K562 (cell line): ENCODE results near the gene SH3RF1. TPM values are rescaled to one million over a fixed set of nuclear protein-coding genes. Genes with fewer than 3 reads are reported as not detected.

Experiments used
- ATAC-seq: fragments of 200-7000 bp; cut with Tn5 transposase; 3 replicates; pipeline ENCODE4 v1.9.1; 2020; ENCODE audit warnings: moderate library complexity
- BruUV-seq: library from RNA; stranded (reverse); fragments of 400-500 nt; replicated peaks from 2 replicates; lab custom pipeline; 2021; lab: Mats Ljungman, UMichigan
- CTCF ChIA-PET: fragments of 300-600 bp; formaldehyde crosslinking; extraction: SDS; loops from one replicate; lab custom pipeline; 2021; ENCODE audit warnings: low intra/inter-chr PET ratio; lab: Yijun Ruan, JAX
- POLR2A ChIA-PET: fragments of 300-600, 350-650 bp; sonication (Branson Sonifier 250); formaldehyde crosslinking; extraction: SDS; loops from one replicate; lab custom pipeline; 2021; ENCODE audit warnings: antibody characterized with exemption, inconsistent platforms; lab: Yijun Ruan, JAX
- DNase-seq, 4 experiments: peaks; one replicate each; pipeline versions ENCODE4 v3.0.0 to v3.0.0-alpha.2; 2011 to 2018; ENCODE audit warnings: low spot score in 3 of 4, mixed read lengths in 3 of 4; ENCODE audit errors: extremely low read depth in 1 of 4
- FAIRE-seq: peaks from 2 replicates; lab custom pipeline; 2011; peaks lifted over from hg19 to GRCh38; lab: Jason Lieb, UNC
- H2AFZ ChIP-seq: 2 replicates; pipeline ENCODE4 v1.6.0; 2011; ENCODE audit warnings: low read depth, low read length, control low read depth, inconsistent platforms
- H3K27ac ChIP-seq: fragments of 200-600 bp; 3 replicates; pipeline ENCODE4 v1.8.0; 2011; ENCODE audit warnings: low read depth, mild to moderate bottlenecking, control low read depth, inconsistent platforms, low read length, moderate library complexity, mixed read lengths; ENCODE audit errors: extremely low read depth
- H3K27me3 ChIP-seq, 2 experiments: fragments of 300-600 bp in 1 of 2; 2 replicates in 1 of 2; 3 replicates in 1 of 2; pipeline versions ENCODE4 v1.6.0 to v1.8.0; 2011; ENCODE audit warnings: inconsistent platforms in 2 of 2, low read length in 2 of 2, mild to moderate bottlenecking in 1 of 2, mixed read lengths in 1 of 2, moderate library complexity in 1 of 2; ENCODE audit not compliant: control insufficient read depth in 2 of 2, insufficient read depth in 2 of 2
- H3K36me3 ChIP-seq: fragments of 300-600 bp; 3 replicates; pipeline ENCODE4 v1.8.0; 2011; ENCODE audit warnings: mild to moderate bottlenecking, low read length, inconsistent platforms; ENCODE audit not compliant: control insufficient read depth, insufficient read depth
- H3K4me1 ChIP-seq, 2 experiments: fragments of 200-600 bp in 1 of 2; replicated peaks in 1 of 2; 2 replicates in 1 of 2; 3 replicates in 1 of 2; pipeline versions ENCODE4 v1.5.1 to v1.8.0; 2011; ENCODE audit warnings: inconsistent platforms in 2 of 2, low read length in 2 of 2, mild to moderate bottlenecking in 1 of 2, mixed read lengths in 1 of 2, moderate library complexity in 1 of 2; ENCODE audit not compliant: control insufficient read depth in 2 of 2, insufficient read depth in 2 of 2
- H3K4me2 ChIP-seq: 2 replicates; pipeline ENCODE4 v1.6.1; 2011; ENCODE audit warnings: low read length, control low read depth, inconsistent platforms, mixed read lengths; ENCODE audit not compliant: insufficient read depth
- H3K4me3 ChIP-seq: fragments of 200-600 bp; sonication (generic), shearing (Covaris generic); 2 replicates; pipeline ENCODE4 v1.5.1; 2016; ENCODE audit warnings: control low read depth, inconsistent platforms
- H3K79me2 ChIP-seq: fragments of 200-600 bp; 3 replicates; pipeline ENCODE4 v1.8.0; 2011; ENCODE audit warnings: low read length, inconsistent platforms; ENCODE audit not compliant: control insufficient read depth, insufficient read depth
- H3K9ac ChIP-seq, 2 experiments: 2 replicates each; pipeline versions ENCODE4 v1.6.0 to v1.6.1; 2011; ENCODE audit warnings: low read depth in 2 of 2, low read length in 2 of 2, control low read depth in 1 of 2, inconsistent platforms in 1 of 2, mild to moderate bottlenecking in 1 of 2, mixed read lengths in 1 of 2; ENCODE audit not compliant: insufficient read depth in 1 of 2
- H3K9me1 ChIP-seq: one replicate; pipeline ENCODE4 v1.6.0; 2011; ENCODE audit warnings: inconsistent platforms, mild to moderate bottlenecking, low read length, moderate library complexity; ENCODE audit not compliant: control insufficient read depth, insufficient read depth
- H3K9me3 ChIP-seq: replicated peaks from 2 replicates; pipeline ENCODE4 v1.5.1; 2011; ENCODE audit warnings: low read depth, low read length, inconsistent platforms; ENCODE audit not compliant: control insufficient read depth, insufficient read depth
- H4K20me1 ChIP-seq: replicated peaks from 2 replicates; pipeline ENCODE4 v1.6.1; 2011; ENCODE audit warnings: low read length, inconsistent platforms, mixed read lengths; ENCODE audit not compliant: control insufficient read depth, insufficient read depth
- BRD9 ChIP-seq: fragments of 450-650 bp; IDR thresholded peaks from 2 replicates; pipeline ENCODE4 v1.6.1; 2018; ENCODE audit warnings: low read depth; ENCODE audit not compliant: partially characterized antibody
- CREB1 ChIP-seq, 2 experiments: sonication (generic) in 1 of 2; formaldehyde crosslinking in 1 of 2; IDR thresholded peaks; 2 replicates each; pipeline versions ENCODE4 v1.6.1 to v1.8.0; 2012 to 2022; ENCODE audit warnings: inconsistent platforms in 1 of 2, mild to moderate bottlenecking in 1 of 2, missing genetic modification reagents in 1 of 2, moderate library complexity in 1 of 2
- GTF2F1 ChIP-seq: IDR thresholded peaks from 2 replicates; pipeline ENCODE4 v1.6.1; 2011; ENCODE audit warnings: low read depth, low read length, improper control_type of control experiment
- MIER1 ChIP-seq: fragments of 450-650 bp; IDR thresholded peaks from 2 replicates; pipeline ENCODE4 v1.6.1; 2016; ENCODE audit warnings: antibody characterized with exemption, mild to moderate bottlenecking, low read depth
- NFIC ChIP-seq: fragments of 450-650 bp; IDR thresholded peaks from 2 replicates; pipeline ENCODE4 v1.6.1; 2017; ENCODE audit warnings: mild to moderate bottlenecking, inconsistent platforms
- PHF21A ChIP-seq: fragments of 450-650 bp; IDR thresholded peaks from 2 replicates; pipeline ENCODE4 v1.6.1; 2017; ENCODE audit warnings: low read depth, borderline replicate concordance
- RBM39 ChIP-seq: fragments of 200-400 bp; formaldehyde crosslinking; optimal IDR thresholded peaks from 2 replicates; pipeline ENCODE3; 2018; ENCODE audit warnings: low read depth, low read length
- ZHX1 ChIP-seq: fragments of 150-350 bp; conservative IDR thresholded peaks from 2 replicates; pipeline ENCODE4 v1.6.1; 2014; ENCODE audit warnings: low read length
- WGBS: fragments of 100-300 bp; shearing (Covaris generic); methylation state at CpG from one replicate; pipeline ENCODE4 v1.1.6; 2016; ENCODE audit warnings: low coverage, mixed read lengths; ENCODE audit not compliant: insufficient coverage; ENCODE audit errors: missing lambda C conversion rate; 5-methylcytosine and 5-hydroxymethylcytosine counted together
- in situ Hi-C: fragments of 300-500 bp; cut with MboI; formaldehyde crosslinking; loops from 4 replicates; pipeline ENCODE4 v1.15.0; 2018; ENCODE audit warnings: inconsistent platforms, mixed read lengths
- intact Hi-C: fragments of 100-400 bp; cut with micrococcal nuclease; formaldehyde crosslinking; loops from 2 replicates; pipeline ENCODE4 v1.14.2; 2022
- polyA plus RNA-seq, 8 experiments: library from polyadenylated mRNA; depleted of rRNA in 4 of 8; stranded (reverse) in 5 of 8; unstranded in 3 of 8; fragments of >200 nt; fragmentation: Nextera tagmentation in 2 of 8; fragmentation: Illumina TruSeq in 1 of 8; extraction: Ambion mirVana in 2 of 8; extraction: Trizol in 1 of 8; gene quantifications; 2 replicates each; pipeline versions ENCODE4 v1.2.1 to v1.2.3, GENCODE V29; 2011 to 2014; ENCODE audit warnings: inconsistent platforms in 1 of 8, missing spikeins in 1 of 8
- total RNA-seq, 7 experiments: library from RNA; depleted of rRNA in 6 of 7; stranded (reverse); fragments of >200 nt in 6 of 7; fragmentation: Illumina TruSeq in 2 of 7; extraction: Trizol in 2 of 7; gene quantifications; 2 replicates each; pipeline versions ENCODE4 v1.2.1 to v1.2.3, GENCODE V29; 2011 to 2021; ENCODE audit warnings: low replicate concordance in 1 of 7

The SH3RF1 gene
- total and polyA plus RNA-seq, 9 of the 15 experiments (the other 6 are each of a cell fraction or from before 2014, with no cell fraction given), result 0.04 to 0.16 (median 0.11) TPM; not detected in 6

- POLR2A ChIA-PET, result interaction anchor here (0.6 kb wide), 1 partner anchor 16 kb away, joined by 3 read pairs; no protein-coding TSS in a partner anchor
- no peak for TF ChIP-seq RBM39
- TF ChIP-seq ZHX1, result no peak
- DNase-seq (no peak), FAIRE-seq (no peak), ATAC-seq (no peak)
- H3K4me2 ChIP-seq, result no peak overlapping the region
- in situ Hi-C loops (no loop called here), intact Hi-C loops (no loop called here)
- no peak overlapping the region for H3K27ac ChIP-seq
- H3K79me2 ChIP-seq, result no peaks in the 10 kb centered on the region
- H3K9me1 ChIP-seq, result no peaks in the 10 kb centered on the region
- H4K20me1 ChIP-seq, result no peaks in the 10 kb centered on the region
- H3K4me1 ChIP-seq, result no peaks in the 10 kb centered on the region
- H3K9me3 ChIP-seq, result no peaks in the 10 kb centered on the region
- 28% methylated on average over 5 of the region's 5 CpGs for WGBS
- no peaks in the 10 kb centered on the region for H3K36me3 ChIP-seq
- H2AFZ ChIP-seq, result no peak overlapping the region
- no peak overlapping the region for H3K9ac ChIP-seq
- H3K4me3 ChIP-seq, result no peak overlapping the region
- no TSS peak for BruUV-seq
- no peaks in the 10 kb centered on the region; a peak in 1 of 5 replicates for H3K27me3 ChIP-seq
- CTCF ChIA-PET, result no interaction called here
These were observed 120.0 kb downstream of the SH3RF1 start for GRCh38 chr4:169150806-169151205.

GRCh38 chr4:169148885-169149284 lies 121.9 kb downstream of the SH3RF1 start:
- Histone ChIP-seq H4K20me1 (no peaks in the 10 kb centered on the region), H3K4me3 (no peak overlapping the region)
- ChIA-PET POLR2A (no interaction called here), CTCF (no interaction called here)
- no peak for FAIRE-seq
- TF ChIP-seq MIER1 (no peak), BRD9 (no peak), CREB1 (IDR thresholded peaks at IDR 0.05) (no peak), CREB1 (CRISPR knock-in tag; IDR thresholded peaks at IDR 0.05) (no peak), GTF2F1 (no peak), PHF21A (no peak), NFIC (no peak)
- TF ChIP-seq, all 486 proteins: peak for 0
- no peak overlapping the region for H3K4me2 ChIP-seq
- H3K9me3 ChIP-seq, result no peaks in the 10 kb centered on the region
- H2AFZ ChIP-seq, result no peak overlapping the region
- H3K27me3 ChIP-seq, result no peaks in the 10 kb centered on the region
- intact Hi-C loops (no loop called here), in situ Hi-C loops (no loop called here)
- no peak overlapping the region for H3K27ac ChIP-seq
- H3K4me1 ChIP-seq, result no peaks in the 10 kb centered on the region
- H3K79me2 ChIP-seq, result no peaks in the 10 kb centered on the region
- H3K36me3 ChIP-seq, result no peaks in the 10 kb centered on the region
- 0% methylated on average over 4 of the region's 4 CpGs for WGBS
- H3K9ac ChIP-seq, result no peak overlapping the region
- DNase-seq (no peak), ATAC-seq (no peak)
- BruUV-seq, result no TSS peak
- H3K9me1 ChIP-seq, result no peaks in the 10 kb centered on the region
